Colonic mucosa (tissue), 4 donors: ENCODE measurements around the gene TM9SF2. TPM values are rescaled to one million over a fixed set of nuclear protein-coding genes. Genes with fewer than 3 reads are reported as not detected.

Experiments used
- DNase-seq: peaks from one replicate; pipeline ENCODE4 v3.0.0-alpha.2; 2020
- H3K27ac ChIP-seq: fragments of 200-600 bp; one replicate; pipeline ENCODE4 v1.8.0; 2021
- H3K27me3 ChIP-seq: fragments of 200-600 bp; one replicate; pipeline ENCODE4 v1.8.0; 2021
- H3K36me3 ChIP-seq: fragments of 200-600 bp; one replicate; pipeline ENCODE4 v1.8.0; 2021
- H3K4me1 ChIP-seq: fragments of 200-600 bp; one replicate; pipeline ENCODE4 v1.8.0; 2021; ENCODE audit warnings: mild to moderate bottlenecking
- H3K4me3 ChIP-seq: fragments of 200-600 bp; one replicate; pipeline ENCODE4 v1.8.0; 2021
- H3K9ac ChIP-seq, 2 donors: one replicate each; pipeline ENCODE4 v1.7.0; 2013; ENCODE audit warnings: control low read depth in 2 of 2, low read depth in 2 of 2, low read length in 2 of 2
- H3K9me3 ChIP-seq: fragments of 200-600 bp; one replicate; pipeline ENCODE4 v1.8.0; 2021
- intact Hi-C: fragments of 100-400 bp; cut with DNase I; formaldehyde crosslinking; loops from one replicate; pipeline ENCODE4 v1.14.1; 2022
- total RNA-seq, 2 donors: library from RNA; stranded (reverse); fragmentation: NEBNext Ultra II Directional in 1 of 2; extraction: Animal tissue kit (Norgen Biotek cat#: 25700) in 1 of 2; gene quantifications; one replicate each; pipeline ENCODE4 v1.2.1, GENCODE V29; 2021
- TF ChIP-seq, protein P1 (sequence below): fragments of 200-600 bp; IDR thresholded peaks from one replicate; pipeline ENCODE4 v1.8.0; 2022; ENCODE audit warnings: antibody characterized with exemption, mild to moderate bottlenecking
- donor health status: healthy.
- donor health status: DM: no; HTN: no; CAD: no.
- donor health status: DM: no; HTN: no; CAD: no.

Gene TM9SF2
- total RNA-seq, 2 donors from 2014 or later: 205 to 220 TPM

- Histone ChIP-seq H3K4me1 (no peaks in the 10 kb centered on the region), H3K4me3 (no peak overlapping the region), H3K36me3 (peaks cover 5% of the 10 kb centered on the region), H3K9me3 (no peaks in the 10 kb centered on the region), H3K27ac (no peak overlapping the region), H3K27me3 (no peaks in the 10 kb centered on the region), H3K9ac (no peak overlapping the region)
- no peak for DNase-seq
- TF ChIP-seq, protein P1, sequence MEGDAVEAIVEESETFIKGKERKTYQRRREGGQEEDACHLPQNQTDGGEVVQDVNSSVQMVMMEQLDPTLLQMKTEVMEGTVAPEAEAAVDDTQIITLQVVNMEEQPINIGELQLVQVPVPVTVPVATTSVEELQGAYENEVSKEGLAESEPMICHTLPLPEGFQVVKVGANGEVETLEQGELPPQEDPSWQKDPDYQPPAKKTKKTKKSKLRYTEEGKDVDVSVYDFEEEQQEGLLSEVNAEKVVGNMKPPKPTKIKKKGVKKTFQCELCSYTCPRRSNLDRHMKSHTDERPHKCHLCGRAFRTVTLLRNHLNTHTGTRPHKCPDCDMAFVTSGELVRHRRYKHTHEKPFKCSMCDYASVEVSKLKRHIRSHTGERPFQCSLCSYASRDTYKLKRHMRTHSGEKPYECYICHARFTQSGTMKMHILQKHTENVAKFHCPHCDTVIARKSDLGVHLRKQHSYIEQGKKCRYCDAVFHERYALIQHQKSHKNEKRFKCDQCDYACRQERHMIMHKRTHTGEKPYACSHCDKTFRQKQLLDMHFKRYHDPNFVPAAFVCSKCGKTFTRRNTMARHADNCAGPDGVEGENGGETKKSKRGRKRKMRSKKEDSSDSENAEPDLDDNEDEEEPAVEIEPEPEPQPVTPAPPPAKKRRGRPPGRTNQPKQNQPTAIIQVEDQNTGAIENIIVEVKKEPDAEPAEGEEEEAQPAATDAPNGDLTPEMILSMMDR: no peak
- intact Hi-C loops: no loop called here
Measured at GRCh38 chr13:99525967-99526366, 24.7 kb downstream of the TM9SF2 start.

- Histone ChIP-seq H3K27me3 (no peaks in the 10 kb centered on the region), H3K36me3 (peaks cover 5% of the 10 kb centered on the region), H3K27ac (no peak overlapping the region), H3K4me1 (no peaks in the 10 kb centered on the region), H3K4me3 (no peak overlapping the region), H3K9me3 (no peaks in the 10 kb centered on the region), H3K9ac (no peak overlapping the region)
- no peak for DNase-seq
- intact Hi-C loops: no loop called here
- TF ChIP-seq, protein P1: no peak
Measured at GRCh38 chr13:99526549-99526948, 25.3 kb downstream of the TM9SF2 start.

- no peak for DNase-seq
- H3K4me3 ChIP-seq: no peak overlapping the region
- H3K27me3 ChIP-seq: no peaks in the 10 kb centered on the region
- H3K27ac ChIP-seq: no peak overlapping the region
- intact Hi-C loops: no loop called here
- H3K9ac ChIP-seq: no peak overlapping the region
- H3K36me3 ChIP-seq: peaks cover 5% of the 10 kb centered on the region
- TF ChIP-seq, protein P1: no peak
- H3K9me3 ChIP-seq: no peaks in the 10 kb centered on the region
- no peaks in the 10 kb centered on the region for H3K4me1 ChIP-seq
Measured at GRCh38 chr13:99527301-99527700, 26.0 kb downstream of the TM9SF2 start.

- Histone ChIP-seq H3K9ac (no peak overlapping the region), H3K36me3 (peaks cover 1% of the 10 kb centered on the region), H3K4me3 (no peak overlapping the region), H3K27ac (no peak overlapping the region), H3K27me3 (no peaks in the 10 kb centered on the region), H3K9me3 (no peaks in the 10 kb centered on the region), H3K4me1 (no peaks in the 10 kb centered on the region)
- TF ChIP-seq, protein P1: no peak
- DNase-seq: no peak
- intact Hi-C loops: no loop called here
Measured at GRCh38 chr13:99528547-99528946, 27.3 kb downstream of the TM9SF2 start.

DNA sequence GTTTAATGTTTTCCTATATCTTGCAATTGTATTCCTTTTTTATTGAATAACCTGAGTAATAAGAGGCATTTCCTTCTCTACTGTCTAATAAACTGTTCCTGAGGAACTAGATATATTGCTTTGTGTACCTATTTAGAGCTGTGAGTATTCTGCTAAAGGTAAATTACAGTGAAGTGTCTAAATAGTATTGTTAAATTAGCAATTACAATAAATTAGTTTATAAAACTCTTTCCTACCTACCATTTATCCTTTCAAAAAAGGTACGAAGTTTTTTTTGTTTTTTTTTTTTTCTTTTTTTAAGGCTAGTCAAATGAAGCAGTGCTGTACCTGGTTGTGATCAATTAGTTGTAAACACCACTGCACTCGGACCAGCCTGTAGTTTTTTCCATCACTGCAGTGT is 34.8 kb downstream of the TM9SF2 start:
- Histone ChIP-seq H3K9me3 (no peaks in the 10 kb centered on the region), H3K27ac (no peak overlapping the region), H3K4me3 (no peak overlapping the region), H3K36me3 (no peaks in the 10 kb centered on the region), H3K9ac (no peak overlapping the region), H3K27me3 (no peaks in the 10 kb centered on the region), H3K4me1 (no peaks in the 10 kb centered on the region)
- intact Hi-C loops: no loop called here
- no peak for DNase-seq
- TF ChIP-seq, protein P1: no peak

GRCh38 chr13:99540530-99540929 is 39.3 kb downstream of the TM9SF2 start:
- no peak overlapping the region for H3K27ac ChIP-seq
- DNase-seq: no peak
- H3K9ac ChIP-seq: no peak overlapping the region
- intact Hi-C loops: loop anchor here (10.0 kb wide), 1 partner anchor 96 kb away; no protein-coding TSS in a partner anchor
- no peaks in the 10 kb centered on the region for H3K27me3 ChIP-seq
- H3K36me3 ChIP-seq: no peaks in the 10 kb centered on the region
- no peak overlapping the region for H3K4me3 ChIP-seq
- TF ChIP-seq, protein P1: no peak
- no peaks in the 10 kb centered on the region for H3K9me3 ChIP-seq
- H3K4me1 ChIP-seq: no peaks in the 10 kb centered on the region
